Measurements from ENCODE around the gene SNX7.

GRCh38 chr1:98763488-98764150, 102.1 kb downstream of the SNX7 start:
- TF ChIP-seq CTCF (IDR thresholded peaks at IDR 0.05) = no peak
- TF ChIP-seq POLR2A (IDR thresholded peaks at IDR 0.05) = no peak
